Suprapubic skin (tissue), 3 donors: ENCODE results near the gene BPIFA2.

Experiments used
- POLR2A ChIP-seq, 2 donors: fragments of 450-650 bp; IDR thresholded peaks; one replicate each; pipeline ENCODE4 v1.6.1; 2017; ENCODE audit warnings: antibody characterized with exemption in 2 of 2, mild to moderate bottlenecking in 2 of 2, moderate library complexity in 2 of 2
- TF ChIP-seq, protein P1 (sequence below), 2 donors: fragments of 200-600 bp in 1 of 2; fragments of 450-650 bp in 1 of 2; sonication (generic) in 1 of 2; IDR thresholded peaks; one replicate each; pipeline ENCODE4 v1.5.1; 2016 to 2019; ENCODE audit warnings: antibody characterized with exemption in 2 of 2, mild to moderate bottlenecking in 1 of 2, moderate library complexity in 1 of 2

DNA sequence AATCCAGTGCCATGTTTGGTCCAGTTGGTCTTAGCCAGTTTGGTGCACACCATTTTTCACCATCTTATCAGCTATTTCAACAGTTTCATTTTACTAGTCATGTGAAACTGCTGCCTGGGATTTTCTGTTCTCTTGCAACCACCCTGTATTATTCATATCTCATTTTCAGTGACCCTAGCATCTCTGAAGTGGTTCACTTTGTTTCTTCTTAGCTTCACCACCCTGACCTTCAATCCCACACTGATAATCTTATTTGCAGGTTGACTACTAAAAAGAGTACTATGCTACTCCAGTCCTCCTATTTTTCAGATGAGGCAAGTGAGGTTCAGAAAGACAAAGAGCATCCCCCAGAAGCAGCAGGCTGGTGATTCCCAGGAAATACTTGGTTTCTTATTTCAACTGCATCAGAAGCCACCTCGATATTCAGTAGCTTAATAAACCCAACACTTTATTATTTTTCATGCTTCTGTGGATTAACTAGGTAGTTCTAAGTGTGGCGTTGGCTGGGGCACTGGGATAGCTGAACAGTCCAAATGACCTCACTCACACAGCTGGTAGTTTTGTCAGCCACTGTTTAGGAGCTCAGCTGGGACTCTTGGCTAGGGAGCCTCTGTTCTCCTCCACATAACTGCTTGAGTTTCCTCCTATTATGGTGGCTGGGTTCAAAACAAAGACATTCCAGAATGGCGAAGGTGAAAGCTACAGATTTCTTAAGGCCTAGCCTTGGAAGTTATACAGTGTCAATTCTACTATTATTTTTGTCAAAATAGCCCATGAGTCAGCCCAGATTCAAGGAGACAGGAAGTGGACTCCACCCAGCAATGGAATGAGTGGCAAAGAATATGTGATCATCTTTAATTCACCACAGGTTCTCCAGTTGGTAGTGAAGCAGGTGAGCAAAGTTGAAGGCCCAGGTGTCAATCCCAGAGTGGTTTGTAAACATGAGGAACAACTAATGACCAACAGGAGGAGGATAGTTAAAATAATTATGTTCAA lies 47.9 kb upstream of the BPIFA2 start:
- TF ChIP-seq, protein P1, sequence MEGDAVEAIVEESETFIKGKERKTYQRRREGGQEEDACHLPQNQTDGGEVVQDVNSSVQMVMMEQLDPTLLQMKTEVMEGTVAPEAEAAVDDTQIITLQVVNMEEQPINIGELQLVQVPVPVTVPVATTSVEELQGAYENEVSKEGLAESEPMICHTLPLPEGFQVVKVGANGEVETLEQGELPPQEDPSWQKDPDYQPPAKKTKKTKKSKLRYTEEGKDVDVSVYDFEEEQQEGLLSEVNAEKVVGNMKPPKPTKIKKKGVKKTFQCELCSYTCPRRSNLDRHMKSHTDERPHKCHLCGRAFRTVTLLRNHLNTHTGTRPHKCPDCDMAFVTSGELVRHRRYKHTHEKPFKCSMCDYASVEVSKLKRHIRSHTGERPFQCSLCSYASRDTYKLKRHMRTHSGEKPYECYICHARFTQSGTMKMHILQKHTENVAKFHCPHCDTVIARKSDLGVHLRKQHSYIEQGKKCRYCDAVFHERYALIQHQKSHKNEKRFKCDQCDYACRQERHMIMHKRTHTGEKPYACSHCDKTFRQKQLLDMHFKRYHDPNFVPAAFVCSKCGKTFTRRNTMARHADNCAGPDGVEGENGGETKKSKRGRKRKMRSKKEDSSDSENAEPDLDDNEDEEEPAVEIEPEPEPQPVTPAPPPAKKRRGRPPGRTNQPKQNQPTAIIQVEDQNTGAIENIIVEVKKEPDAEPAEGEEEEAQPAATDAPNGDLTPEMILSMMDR (IDR thresholded peaks at IDR 0.05): no peak
- TF ChIP-seq POLR2A (IDR thresholded peaks at IDR 0.05): no peak
